Limb (tissue), 2 donors: ENCODE data around the gene KCNMB2.

Experiments used
- DNase-seq, 2 donors: peaks; one replicate each; pipeline ENCODE4 v3.0.0-alpha.2; 2016; ENCODE audit errors: extremely low spot score in 2 of 2

KCNMB2 gene

DNA sequence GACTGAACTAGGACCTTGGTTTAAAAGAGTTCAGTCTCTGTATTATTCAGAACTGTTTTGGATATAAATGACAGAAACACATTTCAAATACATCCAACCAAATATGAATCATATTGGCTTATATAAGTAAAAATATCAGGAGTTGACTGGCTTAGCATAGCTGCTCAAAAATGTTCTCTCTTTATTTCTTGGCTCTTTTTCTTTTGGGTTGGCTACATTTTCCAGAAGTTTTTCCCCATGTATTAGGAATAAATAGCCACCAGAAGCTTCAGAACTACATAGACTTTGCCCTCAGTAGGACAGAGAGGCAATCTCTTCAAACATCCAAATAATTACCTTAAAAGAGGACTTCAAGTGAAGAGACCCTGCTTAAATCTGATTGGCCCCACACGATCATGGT is 32.7 kb downstream of the KCNMB2 start:
- no peak for DNase-seq

GRCh38 chr3:178569826-178570225 is 33.6 kb downstream of the KCNMB2 start:
- DNase-seq: no peak

- DNase-seq: no peak
These were observed 47.8 kb downstream of the KCNMB2 start for GRCh38 chr3:178583963-178584575.

DNA sequence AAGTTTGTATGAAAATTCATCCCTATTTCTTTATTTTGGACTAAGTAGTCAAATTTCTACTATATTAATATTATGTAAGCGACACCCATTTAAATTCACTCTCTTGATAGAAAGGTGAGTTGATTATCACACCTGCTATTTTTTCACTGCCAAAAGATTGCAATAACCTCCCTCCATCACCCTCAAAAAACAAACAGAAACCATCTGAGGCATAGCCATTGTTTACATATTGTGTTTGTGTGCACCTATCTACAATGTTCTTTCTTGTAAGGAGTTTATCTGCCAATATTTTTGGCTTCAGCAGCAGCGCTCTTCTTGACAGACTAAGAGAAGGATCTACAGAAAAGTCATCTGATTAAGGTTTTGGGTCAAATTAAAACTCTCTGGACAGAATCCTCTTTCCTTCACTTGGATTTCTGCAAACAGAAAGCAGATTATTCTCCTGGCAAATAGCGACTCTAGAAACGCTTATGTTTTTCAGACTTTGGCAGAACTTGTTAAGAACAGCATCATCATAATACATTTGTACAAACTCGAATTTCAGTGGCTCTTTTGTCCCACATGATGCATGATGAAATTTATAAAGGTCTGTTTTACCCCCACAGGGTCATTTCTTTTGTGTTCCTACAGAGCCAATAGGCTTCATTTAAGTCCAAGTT is 48.6 kb downstream of the KCNMB2 start:
- no peak for DNase-seq

GRCh38 chr3:178585454-178585853 is 49.2 kb downstream of the KCNMB2 start:
- no peak for DNase-seq

DNA sequence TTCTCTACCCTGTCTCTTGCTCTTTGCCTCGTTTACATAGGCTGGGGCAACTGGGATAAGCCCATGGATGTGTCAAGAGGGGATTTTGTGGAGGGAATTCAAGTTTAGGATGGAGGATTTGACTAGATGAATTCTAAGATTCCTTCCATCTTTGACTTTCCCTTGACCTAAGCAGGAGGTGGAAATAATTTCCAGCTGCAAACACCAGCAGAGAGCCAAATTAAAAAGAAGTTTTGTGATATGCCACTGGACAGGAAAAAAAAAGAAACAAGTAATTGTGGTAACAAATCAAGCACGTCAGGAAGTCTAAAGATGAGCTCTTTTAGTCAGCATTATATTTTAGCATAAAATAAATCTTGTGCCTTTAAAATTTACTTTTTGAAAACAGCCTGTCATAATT is 49.8 kb downstream of the KCNMB2 start:
- no peak for DNase-seq

DNA sequence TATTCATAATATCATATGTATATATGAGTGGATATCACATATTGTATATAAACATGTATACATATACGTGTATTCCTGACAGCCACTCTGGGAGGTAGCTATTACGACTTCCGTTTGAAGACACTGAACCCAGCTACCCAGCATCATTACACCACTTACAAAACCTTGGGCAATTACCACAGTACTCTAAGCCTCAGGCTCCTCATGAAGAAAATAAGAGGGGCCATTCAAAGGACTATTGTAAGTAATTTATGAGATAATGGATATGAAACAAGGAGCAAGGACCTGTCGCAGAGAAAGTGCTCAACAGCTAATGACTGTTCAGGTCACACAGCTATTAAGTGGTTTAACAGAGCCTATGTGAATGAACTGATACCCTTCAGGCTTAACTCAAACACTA is 52.4 kb downstream of the KCNMB2 start:
- DNase-seq: no peak

DNA sequence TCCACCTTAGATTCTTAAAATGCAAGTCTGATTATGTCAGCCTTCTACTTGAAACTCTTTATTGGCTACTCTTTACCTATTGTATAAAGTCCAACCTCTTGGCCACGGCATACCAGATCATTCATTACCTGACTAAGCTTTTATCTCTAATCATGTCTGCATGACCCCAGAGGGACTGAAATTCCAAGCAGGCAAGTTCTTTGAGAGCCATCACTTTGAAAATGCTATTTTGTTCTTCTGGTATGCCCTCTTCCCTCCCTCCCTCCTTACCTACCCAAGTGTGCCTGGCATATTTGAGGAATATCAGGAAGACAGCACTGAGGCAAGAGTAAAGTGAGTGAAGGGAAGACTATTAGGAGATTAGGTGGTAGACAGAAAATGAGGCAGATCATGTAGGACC is 57.5 kb downstream of the KCNMB2 start:
- DNase-seq: no peak

DNA sequence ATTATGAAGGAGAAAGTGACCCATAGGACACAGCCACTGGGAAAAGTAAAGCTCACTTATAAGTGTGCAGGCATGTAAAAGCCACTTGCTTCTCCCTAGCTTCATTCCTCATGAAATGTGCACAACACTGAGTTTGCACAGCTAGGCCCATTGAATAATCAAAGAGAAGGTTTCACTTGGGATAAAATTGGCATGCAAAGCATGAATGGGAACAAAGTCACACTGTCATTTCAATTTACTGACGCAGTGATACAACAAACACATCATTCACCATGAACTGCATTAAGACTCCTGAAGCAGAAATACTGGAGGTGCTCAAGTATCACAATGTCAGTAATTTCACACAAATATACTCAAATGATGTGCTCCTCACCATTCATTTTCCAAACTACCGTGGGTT is 61.1 kb downstream of the KCNMB2 start:
- DNase-seq: no peak

DNA sequence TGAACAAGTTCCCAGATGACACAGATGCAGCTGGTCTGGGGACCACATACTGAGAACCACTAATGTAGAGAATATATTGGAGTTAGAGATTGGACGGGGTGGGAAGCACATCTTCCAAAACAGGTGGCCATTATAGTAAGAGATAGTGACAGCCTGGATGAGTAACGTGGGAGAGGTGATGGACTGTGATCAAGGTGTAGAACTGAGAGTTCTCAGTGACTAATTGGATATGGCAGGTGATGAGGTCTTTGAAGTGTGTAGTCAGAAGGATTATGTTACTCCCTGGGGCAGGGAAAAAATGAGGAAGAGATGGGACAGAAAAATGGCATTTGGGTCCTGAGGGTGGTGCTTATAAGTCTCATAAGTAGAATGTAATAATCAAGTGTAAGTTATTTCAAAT is 66.6 kb downstream of the KCNMB2 start:
- DNase-seq: no peak

GRCh38 chr3:178603735-178604134 is 67.5 kb downstream of the KCNMB2 start:
- no peak for DNase-seq

GRCh38 chr3:178618197-178618596 is 82.0 kb downstream of the KCNMB2 start:
- no peak for DNase-seq

DNA sequence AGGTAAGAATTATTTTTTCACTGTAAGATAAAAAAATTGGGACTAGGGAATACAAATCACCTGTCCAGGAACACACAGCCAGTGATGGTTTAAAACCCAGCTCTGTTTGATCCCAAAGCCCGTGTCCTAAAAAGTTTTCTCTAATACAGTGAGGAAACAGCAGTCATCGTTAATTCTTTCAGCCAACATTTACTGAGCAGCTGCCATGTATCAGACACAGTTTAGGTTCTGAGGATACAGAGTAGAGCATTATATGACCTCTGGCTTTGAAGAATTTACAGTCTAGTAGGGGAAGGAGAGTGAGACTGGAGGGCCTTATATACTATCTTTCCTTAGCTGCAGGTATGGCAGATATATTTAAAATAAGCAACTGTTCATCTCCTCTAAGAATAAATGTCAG is 82.7 kb downstream of the KCNMB2 start:
- DNase-seq: no peak

GRCh38 chr3:178623666-178624255 is 87.5 kb downstream of the KCNMB2 start:
- no peak for DNase-seq

DNA sequence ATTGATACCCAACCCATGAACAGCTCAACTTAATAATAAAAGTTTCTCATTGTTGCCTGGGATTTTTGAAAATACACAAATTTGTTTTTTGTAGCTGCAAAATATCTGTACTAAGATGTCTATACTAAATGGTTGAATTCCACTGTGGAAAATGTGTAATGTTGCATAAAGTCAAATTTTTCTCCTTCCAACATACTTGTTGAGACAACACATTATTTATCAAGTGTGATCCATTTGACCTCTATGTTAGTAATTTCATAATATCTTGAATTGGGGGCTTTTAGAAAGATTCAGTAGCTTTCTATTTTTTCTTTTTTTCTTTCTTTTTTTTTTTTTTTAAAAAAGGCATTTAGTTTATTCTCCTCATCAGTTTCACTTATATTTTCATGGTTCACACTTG is 88.0 kb downstream of the KCNMB2 start:
- no peak for DNase-seq

DNA sequence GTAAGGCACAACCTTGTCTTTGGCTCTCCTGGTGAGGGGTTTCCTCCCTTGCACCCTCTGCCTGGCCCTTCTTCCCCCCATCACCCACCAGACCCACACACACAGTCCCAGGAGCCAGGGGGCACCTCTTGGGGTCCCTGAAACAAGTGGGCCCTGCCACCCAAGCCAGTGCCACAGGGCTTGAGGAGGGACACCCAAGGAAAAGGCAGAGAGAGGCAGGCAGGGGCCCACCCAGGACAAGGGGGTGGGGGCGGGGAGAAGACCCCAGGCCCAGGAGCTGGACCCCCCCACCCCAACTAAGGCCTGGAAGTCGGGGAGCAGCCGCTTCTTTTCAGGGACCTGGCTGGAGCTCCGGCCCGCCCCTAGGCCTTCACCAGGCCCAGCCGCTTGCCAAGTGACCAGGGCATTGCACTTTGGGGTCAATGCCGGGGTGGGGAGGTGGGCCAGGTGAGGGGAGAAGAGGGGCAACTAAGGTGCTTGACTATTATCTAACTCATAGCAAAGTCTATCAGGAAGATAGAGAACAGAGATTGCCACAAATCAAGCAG is 88.9 kb downstream of the KCNMB2 start:
- DNase-seq: no peak

DNA sequence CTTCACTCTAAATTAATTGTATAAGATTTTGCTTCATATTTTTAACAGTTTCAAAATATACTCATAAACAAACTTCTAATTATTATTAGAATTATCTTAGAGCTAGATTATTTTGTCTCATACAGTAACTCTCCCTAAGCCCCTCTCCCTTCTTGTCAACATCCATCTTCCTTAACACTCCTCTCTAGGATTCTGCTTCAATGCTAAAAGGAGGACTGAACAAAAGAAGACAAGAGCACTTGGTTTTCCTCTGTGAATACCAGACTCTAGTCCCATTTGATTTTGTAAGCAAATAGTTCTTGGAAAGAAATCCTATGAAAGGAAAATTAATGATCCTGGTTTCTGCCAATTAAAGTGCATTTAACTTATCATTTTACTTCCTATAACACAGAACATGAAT is 91.8 kb downstream of the KCNMB2 start:
- DNase-seq: no peak

DNA sequence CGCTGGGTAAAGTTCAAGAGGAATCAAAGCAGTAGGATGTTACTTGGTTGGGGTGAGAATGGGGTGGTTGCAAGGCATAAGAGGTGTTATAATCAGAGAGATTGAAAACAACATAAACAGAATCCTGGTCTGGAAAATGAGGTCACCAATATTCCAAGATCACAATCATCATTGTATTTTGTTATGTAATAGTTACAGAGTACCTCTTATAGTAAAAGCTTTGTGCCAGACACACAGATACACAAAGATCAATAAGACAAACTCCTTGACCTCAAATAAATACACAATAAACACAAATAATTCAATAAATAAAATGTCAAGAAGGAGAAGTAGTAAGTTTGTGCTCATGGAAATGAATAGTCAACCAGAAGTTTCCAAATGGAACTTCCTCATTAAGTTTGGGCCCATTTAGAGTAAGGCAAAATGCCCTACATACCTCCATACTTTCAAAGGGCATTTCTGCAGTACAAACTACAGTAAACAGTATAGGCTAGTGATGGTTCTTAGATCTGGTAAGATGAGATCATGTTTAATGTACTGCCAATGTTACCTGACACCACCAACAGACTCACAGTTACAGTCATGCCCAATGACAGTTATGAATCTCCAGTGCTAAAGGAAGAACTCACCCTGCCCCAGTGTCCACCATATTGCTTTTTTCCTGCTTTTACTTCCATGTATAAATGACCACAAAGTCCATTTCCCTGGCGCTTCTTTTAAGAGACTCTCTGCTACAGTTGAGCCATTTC is 93.4 kb downstream of the KCNMB2 start:
- no peak for DNase-seq

DNA sequence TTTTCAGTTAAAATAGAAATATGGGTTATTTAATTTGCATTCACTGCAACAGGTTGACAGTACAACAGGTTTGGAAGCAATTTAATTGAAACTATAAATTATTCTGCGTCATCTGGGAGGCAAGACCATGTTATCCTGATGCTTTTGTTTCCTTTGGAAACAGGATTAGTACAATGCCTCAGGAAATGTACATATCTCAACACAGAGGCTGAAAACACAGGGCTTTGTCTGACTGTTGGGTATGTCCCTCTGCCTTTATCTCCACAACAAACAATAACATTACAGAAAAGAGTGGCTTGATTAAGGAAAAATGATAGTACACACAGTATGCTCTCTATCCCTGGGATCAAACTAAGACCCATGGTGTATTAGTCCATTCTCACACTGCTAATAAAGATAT is 95.7 kb downstream of the KCNMB2 start:
- no peak for DNase-seq

GRCh38 chr3:178634975-178635374 is 98.7 kb downstream of the KCNMB2 start:
- DNase-seq: no peak

DNA sequence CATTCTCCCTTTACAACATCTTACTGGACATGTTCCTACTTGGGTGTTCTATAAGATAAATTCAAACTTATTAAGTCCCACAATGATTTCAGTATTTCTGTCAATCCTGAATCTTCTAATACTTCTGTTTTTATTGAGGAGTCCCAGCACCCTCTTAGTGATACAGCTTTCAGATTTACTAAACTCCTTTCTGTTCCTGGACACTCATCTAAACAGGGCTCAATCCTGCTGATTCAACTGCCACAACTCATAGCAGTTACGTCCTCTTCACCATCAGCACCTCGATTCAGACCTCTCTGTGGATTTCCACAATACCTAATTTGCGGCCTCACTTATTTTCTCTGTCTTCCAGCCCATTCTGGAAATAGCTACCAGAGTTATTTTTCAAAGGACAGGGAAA is 101.6 kb downstream of the KCNMB2 start:
- DNase-seq: no peak

- no peak for DNase-seq
These were observed 109.3 kb downstream of the KCNMB2 start for GRCh38 chr3:178645503-178645902.
